Ascending aorta (tissue), 2 donors: Measurements from ENCODE around the gene CAPN15. TPM values are rescaled to one million over a fixed set of nuclear protein-coding genes. Genes with fewer than 3 reads are reported as not detected.
"Not testable (repeated sequence)": the region's sequence is repeated elsewhere in the genome, so short reads cannot be mapped to it uniquely, and the experiment has no call there.

Experiments used
- DNase-seq, 2 donors: peaks; one replicate each; pipeline ENCODE4 v3.0.0-alpha.2; 2019; ENCODE audit warnings: low spot score in 2 of 2
- H3K27ac ChIP-seq, 2 donors: fragments of 200-600 bp; sonication (generic); one replicate each; pipeline ENCODE4 v1.5.1; 2016 to 2017; ENCODE audit warnings: mild to moderate bottlenecking in 1 of 2
- H3K27me3 ChIP-seq: fragments of 200-600 bp; sonication (generic); one replicate; pipeline ENCODE4 v1.5.1; 2017
- H3K36me3 ChIP-seq, 2 donors: fragments of 200-600 bp; sonication (generic); one replicate each; pipeline ENCODE4 v1.5.1; 2016
- H3K4me1 ChIP-seq, 2 donors: fragments of 200-600 bp; sonication (generic); one replicate each; pipeline ENCODE4 v1.5.1; 2016 to 2017; ENCODE audit warnings: mild to moderate bottlenecking in 1 of 2
- H3K4me3 ChIP-seq, 2 donors: fragments of 200-600 bp; sonication (generic); one replicate each; pipeline ENCODE4 v1.5.1; 2016 to 2017; ENCODE audit warnings: mild to moderate bottlenecking in 1 of 2
- H3K9me3 ChIP-seq, 2 donors: fragments of 200-600 bp; sonication (generic); one replicate each; pipeline ENCODE4 v1.5.1; 2016
- intact Hi-C: fragments of 100-400 bp; cut with DNase I; formaldehyde crosslinking; loops from one replicate; pipeline ENCODE4 v1.15.1; 2023
- total RNA-seq: library from RNA; depleted of rRNA; stranded (reverse); fragments of >200 nt; gene quantifications from one replicate; pipeline ENCODE4 v1.1.0, GENCODE V29; 2016
- TF ChIP-seq, protein P1 (sequence below), 3 experiments: fragments of 200-600 bp in 2 of 3; fragments of 450-650 bp in 1 of 3; sonication (generic) in 2 of 3; IDR thresholded peaks; one replicate each; pipeline ENCODE4 v1.5.1; 2016 to 2019; ENCODE audit warnings: antibody characterized with exemption in 3 of 3, mild to moderate bottlenecking in 1 of 3, moderate library complexity in 1 of 3

CAPN15 gene
- total RNA-seq, result 249 TPM

DNA sequence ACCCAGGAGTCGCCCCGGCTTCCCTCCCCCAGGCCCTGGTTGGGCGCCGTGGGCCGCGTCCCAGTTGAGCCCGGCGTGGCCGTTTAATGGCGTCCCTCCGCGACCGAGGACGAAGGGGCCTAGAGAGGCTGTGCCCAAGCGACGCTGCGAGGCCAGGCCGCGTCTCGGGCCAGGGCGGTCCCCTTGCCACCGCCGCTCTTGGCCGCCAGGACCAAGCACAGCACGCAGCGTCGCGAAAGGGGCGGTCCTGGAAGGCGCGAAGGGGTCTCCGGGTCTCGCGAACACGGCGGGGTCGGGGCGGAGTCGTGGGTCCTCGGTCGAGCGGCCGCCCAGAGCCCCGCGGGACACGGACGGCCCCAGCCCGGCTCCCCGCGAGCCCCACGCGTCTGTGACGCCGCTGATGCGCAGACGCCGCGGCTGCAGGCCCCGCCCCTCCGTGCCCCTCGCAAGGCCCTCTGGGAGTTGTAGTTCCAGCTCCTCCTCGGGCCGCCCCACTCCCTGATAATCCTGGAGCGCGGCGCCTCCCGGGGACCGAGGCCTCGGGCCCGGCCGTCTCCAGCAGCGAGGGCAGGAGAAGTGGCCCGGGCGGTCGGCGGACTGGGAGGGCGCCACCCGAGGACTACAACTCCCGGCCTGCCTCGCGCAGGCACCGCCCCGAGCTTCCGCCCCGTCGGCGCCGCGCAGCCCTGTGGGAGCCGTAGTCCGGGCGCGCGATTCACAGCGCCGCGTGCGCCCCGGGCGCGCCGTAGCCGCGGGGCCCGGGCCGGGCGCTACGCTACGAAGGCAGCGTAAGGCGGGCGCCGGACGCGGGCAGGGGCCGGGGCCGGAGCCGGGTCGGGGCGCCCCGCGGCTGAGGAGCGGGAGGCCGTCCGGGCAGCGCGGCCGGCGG is at the start of gene CAPN15:
CAPN15 (plus strand) TSS at position 698 of the 889 bp plus-strand sequence. CDS start 19,127 bp downstream, outside the sequence.
- no peaks in the 10 kb centered on the region for H3K9me3 ChIP-seq
- H3K4me3 ChIP-seq, result peak within 1 kb of the TSS; percentile 66 to 88
- H3K27me3 ChIP-seq, result no peaks in the 10 kb centered on the region
- DNase-seq, result peak; percentile 43 to 92
- H3K4me1 ChIP-seq, result peaks cover 14 to 34% of the 10 kb centered on the region in 2 donors
- TF ChIP-seq, protein P1, sequence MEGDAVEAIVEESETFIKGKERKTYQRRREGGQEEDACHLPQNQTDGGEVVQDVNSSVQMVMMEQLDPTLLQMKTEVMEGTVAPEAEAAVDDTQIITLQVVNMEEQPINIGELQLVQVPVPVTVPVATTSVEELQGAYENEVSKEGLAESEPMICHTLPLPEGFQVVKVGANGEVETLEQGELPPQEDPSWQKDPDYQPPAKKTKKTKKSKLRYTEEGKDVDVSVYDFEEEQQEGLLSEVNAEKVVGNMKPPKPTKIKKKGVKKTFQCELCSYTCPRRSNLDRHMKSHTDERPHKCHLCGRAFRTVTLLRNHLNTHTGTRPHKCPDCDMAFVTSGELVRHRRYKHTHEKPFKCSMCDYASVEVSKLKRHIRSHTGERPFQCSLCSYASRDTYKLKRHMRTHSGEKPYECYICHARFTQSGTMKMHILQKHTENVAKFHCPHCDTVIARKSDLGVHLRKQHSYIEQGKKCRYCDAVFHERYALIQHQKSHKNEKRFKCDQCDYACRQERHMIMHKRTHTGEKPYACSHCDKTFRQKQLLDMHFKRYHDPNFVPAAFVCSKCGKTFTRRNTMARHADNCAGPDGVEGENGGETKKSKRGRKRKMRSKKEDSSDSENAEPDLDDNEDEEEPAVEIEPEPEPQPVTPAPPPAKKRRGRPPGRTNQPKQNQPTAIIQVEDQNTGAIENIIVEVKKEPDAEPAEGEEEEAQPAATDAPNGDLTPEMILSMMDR (IDR thresholded peaks at IDR 0.05), result peak; percentile 18 to 55 (median 29)
- H3K27ac ChIP-seq, result peak within 1 kb of the TSS; percentile 95 to 99
- intact Hi-C loops, result loop anchor here (1.0 to 5.0 kb wide), 6 partner anchors 42 to 295 kb away; partner anchors contain the start of genes FAM234A, METTL26, MRPL28 and PGAP6
- H3K36me3 ChIP-seq, result no peaks in the 10 kb centered on the region

DNA sequence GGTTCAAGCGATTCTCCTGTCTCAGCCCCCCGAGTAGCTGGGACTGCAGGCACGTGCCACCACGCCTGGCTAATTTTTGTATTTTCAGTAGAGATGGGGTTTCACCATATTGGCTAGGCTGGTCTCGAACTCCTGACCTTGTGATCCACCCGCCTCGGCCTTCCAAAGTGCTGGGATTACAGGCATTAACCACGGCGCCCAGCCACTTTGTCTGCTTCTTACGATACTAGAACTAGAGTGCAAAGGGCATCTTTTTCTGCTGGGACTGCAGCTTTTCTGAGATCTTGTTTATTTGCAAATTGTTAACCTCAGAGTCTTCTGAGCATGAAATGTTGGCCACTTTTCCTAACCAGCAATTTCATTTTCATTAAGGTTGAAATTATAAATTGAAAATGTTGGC is 49.2 kb upstream of the CAPN15 start:
- peaks cover 11 to 19% of the 10 kb centered on the region in 2 donors for H3K36me3 ChIP-seq
- H3K27me3 ChIP-seq, H3K27ac ChIP-seq, H3K9me3 ChIP-seq, DNase-seq, H3K4me1 ChIP-seq, intact Hi-C loops, H3K4me3 ChIP-seq: not testable (repeated sequence)

DNA sequence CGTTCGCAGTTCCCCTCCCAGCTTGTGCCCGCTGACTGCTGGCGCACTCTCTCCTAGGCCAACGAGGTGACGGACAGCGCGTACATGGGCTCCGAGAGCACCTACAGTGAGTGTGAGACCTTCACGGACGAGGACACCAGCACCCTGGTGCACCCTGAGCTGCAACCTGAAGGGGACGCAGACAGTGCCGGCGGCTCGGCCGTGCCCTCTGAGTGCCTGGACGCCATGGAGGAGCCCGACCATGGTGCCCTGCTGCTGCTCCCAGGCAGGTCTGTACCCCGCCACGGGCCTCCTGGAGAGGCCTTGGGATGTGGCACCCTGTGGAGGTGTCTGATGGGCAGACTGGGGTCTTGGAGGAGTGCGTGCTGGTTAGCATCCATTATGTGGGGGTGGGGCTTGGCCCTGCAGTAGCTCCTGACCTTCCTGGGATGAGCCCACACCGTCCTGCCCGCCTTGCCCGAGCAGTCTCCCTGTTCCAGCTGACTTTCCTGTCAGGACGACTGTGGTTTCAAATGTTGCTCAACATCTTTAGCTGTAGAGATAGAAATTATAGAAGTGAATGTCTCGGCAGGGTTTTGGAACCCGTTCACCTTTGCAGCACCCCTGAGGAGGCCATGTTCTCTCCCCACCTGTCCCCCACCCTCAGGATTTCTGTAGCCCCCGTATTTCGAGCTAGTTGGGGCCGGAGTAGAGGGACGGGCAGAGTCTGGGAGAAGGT is 44.9 kb upstream of the CAPN15 start:
- no peaks in the 10 kb centered on the region for H3K9me3 ChIP-seq
- H3K4me3 ChIP-seq, result no peak overlapping the region
- no peak overlapping the region for H3K27ac ChIP-seq
- TF ChIP-seq, protein P1 (IDR thresholded peaks at IDR 0.05), result no peak
- H3K4me1 ChIP-seq, result no peaks in the 10 kb centered on the region
- peaks cover 11 to 20% of the 10 kb centered on the region in 2 donors for H3K36me3 ChIP-seq
- DNase-seq, result no peak
- no peaks in the 10 kb centered on the region for H3K27me3 ChIP-seq
- intact Hi-C loops, result no loop called here

DNA sequence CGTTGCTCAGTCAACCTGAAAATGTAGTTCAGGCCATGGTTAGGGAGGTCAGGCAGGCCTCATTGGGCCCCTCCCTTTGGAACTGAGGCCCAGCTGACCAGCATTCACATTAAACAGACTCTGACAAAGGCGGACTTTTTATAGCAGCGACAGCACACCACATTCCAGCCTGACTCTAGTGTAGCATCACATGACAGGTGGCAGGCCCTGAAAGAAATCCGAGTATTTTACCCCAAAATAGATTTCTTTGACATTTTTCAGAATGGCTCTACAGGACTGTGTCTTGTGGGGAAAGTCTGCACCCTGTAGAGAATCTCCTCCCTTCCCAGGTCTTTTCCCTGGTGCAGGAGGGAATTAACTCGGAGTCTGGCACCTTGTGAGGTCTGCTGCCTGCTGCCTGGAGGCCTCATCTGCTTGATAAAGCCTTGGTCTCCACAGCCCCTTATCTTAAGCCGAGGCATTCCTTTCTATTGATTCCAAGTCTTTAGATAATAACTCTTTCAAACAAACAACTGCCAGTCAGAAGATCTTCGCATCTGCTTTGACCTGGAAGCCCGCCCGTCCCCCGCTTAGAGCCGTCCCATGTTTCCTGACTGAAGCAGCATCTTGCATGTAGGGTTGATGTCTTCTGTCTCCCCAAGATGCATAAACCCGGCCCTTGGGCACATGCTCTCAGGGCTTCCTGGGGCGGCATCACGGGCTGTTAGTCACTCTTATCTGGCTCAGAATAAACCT is 44.0 kb upstream of the CAPN15 start:
- intact Hi-C loops, result no loop called here
- no peaks in the 10 kb centered on the region for H3K9me3 ChIP-seq
- H3K4me1 ChIP-seq, result no peaks in the 10 kb centered on the region
- no peak for DNase-seq
- peaks cover 13 to 16% of the 10 kb centered on the region in 2 donors for H3K36me3 ChIP-seq
- TF ChIP-seq, protein P1 (IDR thresholded peaks at IDR 0.05), result no peak
- H3K4me3 ChIP-seq, result no peak overlapping the region
- no peak overlapping the region for H3K27ac ChIP-seq
- H3K27me3 ChIP-seq, result no peaks in the 10 kb centered on the region

DNA sequence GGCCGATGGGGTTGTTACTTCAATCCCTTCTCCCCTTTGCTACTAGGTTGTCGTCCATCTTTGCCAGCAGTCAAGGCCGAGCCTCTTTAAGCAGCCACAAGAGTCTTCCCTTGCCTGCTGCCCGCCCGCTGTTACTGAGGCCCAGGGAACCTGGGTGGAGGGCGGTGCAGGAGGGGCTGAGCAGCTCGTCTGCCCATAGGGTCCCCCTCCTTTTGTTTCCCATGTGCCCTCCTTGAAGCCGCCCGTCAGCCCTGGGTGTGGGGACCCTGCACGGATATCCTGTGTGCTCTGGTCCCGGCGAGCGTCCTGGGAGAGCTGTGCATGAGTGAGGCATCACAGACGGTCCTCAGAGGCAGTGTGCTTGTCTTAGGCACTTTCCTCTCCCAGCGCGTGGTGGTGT is 37.9 kb upstream of the CAPN15 start:
- no peak for DNase-seq
- peaks cover 25 to 39% of the 10 kb centered on the region in 2 donors for H3K36me3 ChIP-seq
- H3K27me3 ChIP-seq, result no peaks in the 10 kb centered on the region
- H3K4me1 ChIP-seq, result no peaks in the 10 kb centered on the region
- no peaks in the 10 kb centered on the region for H3K9me3 ChIP-seq
- no peak overlapping the region for H3K4me3 ChIP-seq
- TF ChIP-seq, protein P1 (IDR thresholded peaks at IDR 0.05), result no peak
- H3K27ac ChIP-seq, result no peak overlapping the region
- intact Hi-C loops, result loop anchor here (5.0 kb wide), 1 partner anchor 97 kb away; no protein-coding TSS in a partner anchor
